Heart right ventricle (tissue), 16 donors: ENCODE results near the gene EFR3B. TPM values are rescaled to one million over a fixed set of nuclear protein-coding genes. Genes with fewer than 3 reads are reported as not detected.

ENCODE experiments used
- ATAC-seq, 8 donors: fragments of 200-7000 bp; cut with Tn5 transposase; one replicate each; pipeline ENCODE4 v1.9.1; 2020; ENCODE audit warnings: mild to moderate bottlenecking in 8 of 8, moderate library complexity in 8 of 8, moderate number of reproducible peaks in 1 of 8
- DNase-seq, 2 donors: peaks; one replicate each; pipeline ENCODE4 v3.0.0-alpha.2; 2020
- H3K27ac ChIP-seq, 10 donors: fragments of 200-600 bp; sonication (generic) in 2 of 10; one replicate each; pipeline versions ENCODE4 v1.5.0 to v1.8.0; 2020 to 2022; ENCODE audit warnings: mild to moderate bottlenecking in 3 of 10
- H3K27me3 ChIP-seq, 7 donors: fragments of 200-600 bp; one replicate each; pipeline ENCODE4 v1.8.0; 2021 to 2022; ENCODE audit warnings: mild to moderate bottlenecking in 2 of 7
- H3K36me3 ChIP-seq, 9 donors: fragments of 200-600 bp; sonication (generic) in 1 of 9; one replicate each; pipeline versions ENCODE4 v1.5.0 to v1.8.0; 2020 to 2022; ENCODE audit warnings: mild to moderate bottlenecking in 2 of 9
- H3K4me1 ChIP-seq, 9 donors: fragments of 200-600 bp; sonication (generic) in 1 of 9; one replicate each; pipeline versions ENCODE4 v1.5.0 to v1.8.0; 2020 to 2022; ENCODE audit warnings: mild to moderate bottlenecking in 4 of 9
- H3K4me3 ChIP-seq, 10 donors: fragments of 200-600 bp; sonication (generic) in 2 of 10; one replicate each; pipeline versions ENCODE4 v1.5.0 to v1.8.0; 2020 to 2022; ENCODE audit warnings: mild to moderate bottlenecking in 7 of 10, moderate library complexity in 2 of 10
- H3K9me3 ChIP-seq, 11 donors: fragments of 200-600 bp in 10 of 11; sonication (generic) in 2 of 11; one replicate each; pipeline versions ENCODE4 v1.5.0 to v1.8.0; 2013 to 2022; ENCODE audit warnings: mild to moderate bottlenecking in 2 of 11, control low read depth in 1 of 11, moderate library complexity in 1 of 11
- CTCF ChIP-seq, 9 donors: fragments of 200-600 bp; sonication (generic) in 2 of 9; IDR thresholded peaks; one replicate each; pipeline versions ENCODE4 v1.5.0 to v1.8.0; 2021 to 2022; ENCODE audit warnings: antibody characterized with exemption in 9 of 9, mild to moderate bottlenecking in 5 of 9, moderate library complexity in 1 of 9
- WGBS, 2 donors: extraction: QIAGEN DNeasy Blood & Tissue Kit; methylation state at CpG; one replicate each; pipeline ENCODE4 v1.1.7; 2013; ENCODE audit warnings: inconsistent platforms in 1 of 2; 5-methylcytosine and 5-hydroxymethylcytosine counted together
- intact Hi-C, 10 donors: fragments of 100-400 bp; cut with DNase I; formaldehyde crosslinking; loops; one replicate each; pipeline versions ENCODE4 v1.11.1 to v1.14.2; 2022
- polyA plus RNA-seq, 2 donors: library from polyadenylated mRNA; stranded (reverse); fragments of 200-250 nt; gene quantifications; one replicate each; pipeline ENCODE4 v1.2.3, GENCODE V29; 2013
- total RNA-seq, 10 donors: library from RNA; stranded (reverse); fragmentation: NEBNext Ultra II Directional in 3 of 10; extraction: Animal tissue kit (Norgen Biotek cat#: 25700) in 3 of 10; gene quantifications; one replicate each; pipeline versions ENCODE4 v1.2.1 to v1.2.4, GENCODE V29; 2021 to 2023
- donor health status: Arrhythmogenic right ventricular cardiomyopathy.
- donor health status: ischemic (EF 13 %, LVEDD 7.1; RV severe dilation, severe dysfunction).
- donor health status: healthy with polysubstance abuse.
- donor health status: DM: no; HTN: yes; CAD: no.
- donor health status: DM: no; HTN: no; CAD: no.
- donor health status: ischemic (EF 25% LVEDD 6.9; RV normal size, moderate dysfunction).
- donor health status: ischemic (EF 25% LVEDD 5.7; RV mildly dilated, moderate dysfunction).
- donor health status: healthy.
- donor health status: DM: yes; HTN: yes; CAD: no.
- donor health status: Ischemic cardiomyopathy.
- donor health status: ischemic (EF 35%, LVEDD 5.7; RV mildly dilated, moderate dysfunction).
- donor health status: nonischemic (EF 11% LVEDD 7.7; RV severe dilation, severe dysfunction).
- donor health status: DM: yes; HTN: yes; CAD: no.
- donor health status: PGD.
- donor health status: ischemic (EF 29% LVEDD 5.4; RV normal size, mild dysfunction).
- donor health status: nonischemic (EF 23%, LVEDD 6.1; RV moderate dilation, normal function).

Gene EFR3B
- total and polyA plus RNA-seq, 12 donors, result 0.62 to 15.2 (median 7.0) TPM

- intact Hi-C loops, result loop anchor here in 1 of 10 donors (5.0 kb wide), 1 partner anchor 34 kb away; the partner anchor contains the start of gene EFR3B
- peaks cover under 1 to 49% (median 30%) of the 10 kb centered on the region in 9 donors for H3K4me1 ChIP-seq
- DNase-seq (no peak), ATAC-seq (peak in 3 of 8 donors; percentile 36 to 46 (median 42))
- H3K27me3 ChIP-seq, result no peaks in the 10 kb centered on the region
- peak overlapping the region in 9 of 10 donors; percentile 5 to 78 (median 47) for H3K27ac ChIP-seq
- no peak for TF ChIP-seq CTCF (IDR thresholded peaks at IDR 0.05)
- no peak overlapping the region for H3K4me3 ChIP-seq
- no peaks in the 10 kb centered on the region for H3K9me3 ChIP-seq
- 41 to 42% methylated on average over 5 of the region's 5 CpGs for WGBS, 2 donors
- no peaks in the 10 kb centered on the region for H3K36me3 ChIP-seq
These were observed 34.9 kb downstream of the EFR3B start for GRCh38 chr2:25076749-25077148.

GRCh38 chr2:25077789-25078169 lies 35.9 kb downstream of the EFR3B start:
- TF ChIP-seq CTCF (IDR thresholded peaks at IDR 0.05), result no peak
- no peak for ATAC-seq
- intact Hi-C loops, result loop anchor here in 1 of 10 donors (5.0 kb wide), 1 partner anchor 35 kb away; the partner anchor contains the start of gene EFR3B

GRCh38 chr2:25078170-25079049 lies 36.5 kb downstream of the EFR3B start:
- peak overlapping the region in 1 of 10 donors; percentile 7 for H3K4me3 ChIP-seq
- peak; percentile 56 to 91 (median 70) for ATAC-seq
- no peaks in the 10 kb centered on the region for H3K36me3 ChIP-seq
- peak overlapping the region in 9 of 10 donors; percentile 47 to 78 (median 64) for H3K27ac ChIP-seq
- H3K9me3 ChIP-seq, result no peaks in the 10 kb centered on the region
- no peaks in the 10 kb centered on the region for H3K27me3 ChIP-seq
- 53 to 57% methylated on average over 16 of the region's 16 CpGs for WGBS, 2 donors
- TF ChIP-seq CTCF (IDR thresholded peaks at IDR 0.05), result no peak
- intact Hi-C loops, result loop anchor here in 1 of 10 donors (5.0 kb wide), 1 partner anchor 36 kb away; the partner anchor contains the start of gene EFR3B
- H3K4me1 ChIP-seq, result peaks cover 4 to 63% (median 37%) of the 10 kb centered on the region in 9 donors
- peak in 1 of 2 donors; percentile 35 for DNase-seq

More at GRCh38 chr2:25077789-25078169, 35.9 kb downstream of the EFR3B start:
- no peaks in the 10 kb centered on the region for H3K36me3 ChIP-seq
- no peaks in the 10 kb centered on the region for H3K27me3 ChIP-seq
- no peak for DNase-seq
- no peaks in the 10 kb centered on the region for H3K9me3 ChIP-seq
- peaks cover 4 to 59% (median 37%) of the 10 kb centered on the region in 9 donors for H3K4me1 ChIP-seq
- H3K27ac ChIP-seq, result peak overlapping the region in 8 of 10 donors; percentile 2 to 78 (median 63)
- WGBS, 2 donors, result 62 to 69% methylated on average over 2 of the region's 2 CpGs
- no peak overlapping the region for H3K4me3 ChIP-seq

GRCh38 chr2:25079050-25079635 lies 37.3 kb downstream of the EFR3B start:
- Histone ChIP-seq H3K27me3 (no peaks in the 10 kb centered on the region), H3K4me3 (peak overlapping the region in 1 of 10 donors; percentile 7), H3K4me1 (peaks cover 4 to 63% (median 37%) of the 10 kb centered on the region in 9 donors), H3K27ac (peak overlapping the region in 9 of 10 donors; percentile 47 to 78 (median 64)), H3K9me3 (no peaks in the 10 kb centered on the region), H3K36me3 (no peaks in the 10 kb centered on the region)
- DNase-seq (no peak), ATAC-seq (no peak)
- intact Hi-C loops, result loop anchor here in 1 of 10 donors (5.0 kb wide), 1 partner anchor 37 kb away; the partner anchor contains the start of gene EFR3B
- TF ChIP-seq CTCF (IDR thresholded peaks at IDR 0.05), result no peak
- WGBS, 2 donors, result 94 to 99% methylated on average over 3 of the region's 3 CpGs
